Stomach (tissue), 4 donors: ENCODE measurements around the gene PTER.

Source experiments
- CTCF ChIP-seq, 7 experiments: fragments of 450-650 bp in 4 of 7; fragments of 200-600 bp in 3 of 7; sonication (generic) in 3 of 7; IDR thresholded peaks; one replicate each; pipeline ENCODE4 v1.5.1; 2016 to 2019; ENCODE audit warnings: antibody characterized with exemption in 7 of 7, control low read depth in 2 of 7, mild to moderate bottlenecking in 1 of 7
- EP300 ChIP-seq: sonication (generic); formaldehyde crosslinking; IDR thresholded peaks from one replicate; pipeline ENCODE4 v1.6.1; 2017; ENCODE audit warnings: antibody characterized with exemption
- POLR2A ChIP-seq, 4 donors: fragments of 450-650 bp; IDR thresholded peaks; one replicate each; pipeline ENCODE4 v1.6.1; 2016; ENCODE audit warnings: antibody characterized with exemption in 4 of 4, control low read depth in 2 of 4, mild to moderate bottlenecking in 1 of 4, moderate library complexity in 1 of 4
- POLR2AphosphoS5 ChIP-seq, 3 donors: sonication (generic); formaldehyde crosslinking; IDR thresholded peaks; one replicate each; pipeline ENCODE4 v1.6.1; 2016; ENCODE audit warnings: antibody characterized with exemption in 3 of 3

- TF ChIP-seq POLR2AphosphoS5 (IDR thresholded peaks at IDR 0.05) (no peak), EP300 (no peak), POLR2A (IDR thresholded peaks at IDR 0.05) (no peak), CTCF (IDR thresholded peaks at IDR 0.05) (no peak)
Measured at GRCh38 chr10:16477757-16478156, 40.9 kb downstream of the PTER start.
